Sigmoid colon (tissue), 3 donors: Measurements from ENCODE around the gene AP2A2.

Experiments
- CTCF ChIP-seq, 4 experiments: fragments of 450-650 bp in 3 of 4; fragments of 200-600 bp in 1 of 4; IDR thresholded peaks; one replicate each; pipeline ENCODE4 v1.5.1; 2016 to 2019; ENCODE audit warnings: antibody characterized with exemption in 4 of 4, mild to moderate bottlenecking in 3 of 4, moderate library complexity in 2 of 4
- POLR2A ChIP-seq, 2 donors: fragments of 450-650 bp; IDR thresholded peaks; one replicate each; pipeline ENCODE4 v1.6.1; 2016; ENCODE audit warnings: antibody characterized with exemption in 2 of 2, mild to moderate bottlenecking in 2 of 2, moderate library complexity in 2 of 2

- no peak for TF ChIP-seq POLR2A (IDR thresholded peaks at IDR 0.05)
- no peak for TF ChIP-seq CTCF (IDR thresholded peaks at IDR 0.05)
Observed at GRCh38 chr11:934527-934926, 8.9 kb downstream of the AP2A2 start.
